Right atrium auricular region (tissue), 2 donors: Measurements from ENCODE around the gene CDK11B. TPM values are rescaled to one million over a fixed set of nuclear protein-coding genes. Genes with fewer than 3 reads are reported as not detected.
"Not testable (repeated sequence)": the region's sequence is repeated elsewhere in the genome, so short reads cannot be mapped to it uniquely, and the experiment has no call there.

Source experiments
- DNase-seq: peaks from one replicate; pipeline ENCODE4 v3.0.0-alpha.2; 2019; ENCODE audit warnings: low spot score
- H3K27ac ChIP-seq, 2 donors: fragments of 200-600 bp; sonication (generic); 1 replicate in 1 of 2; 2 replicates in 1 of 2; pipeline ENCODE4 v1.5.1; 2016 to 2019
- H3K27me3 ChIP-seq, 2 donors: fragments of 200-600 bp; sonication (generic); one replicate each; pipeline versions ENCODE4 v1.5.1 to v1.6.0; 2017 to 2019
- H3K36me3 ChIP-seq: fragments of 200-600 bp; sonication (generic); one replicate; pipeline ENCODE4 v1.5.1; 2016
- H3K4me1 ChIP-seq, 2 donors: fragments of 200-600 bp; sonication (generic); one replicate each; pipeline versions ENCODE4 v1.5.1 to v1.6.0; 2017 to 2019
- H3K4me3 ChIP-seq, 2 donors: fragments of 200-600 bp; sonication (generic); 1 replicate in 1 of 2; 2 replicates in 1 of 2; pipeline ENCODE4 v1.5.1; 2017 to 2019; ENCODE audit warnings: mild to moderate bottlenecking in 1 of 2, moderate library complexity in 1 of 2
- H3K9me3 ChIP-seq, 2 donors: fragments of 200-600 bp; sonication (generic); one replicate each; pipeline ENCODE4 v1.5.1; 2019
- total RNA-seq, 2 donors: library from RNA; depleted of rRNA; stranded (reverse); fragments of >200 nt; gene quantifications; one replicate each; pipeline ENCODE4 v1.1.0, GENCODE V29; 2016
- TF ChIP-seq, protein P1 (sequence below), 2 donors: fragments of 200-600 bp; sonication (generic); IDR thresholded peaks; one replicate each; pipeline ENCODE4 v1.5.1; 2019; ENCODE audit warnings: antibody characterized with exemption in 2 of 2

Gene CDK11B
- total RNA-seq, 2 donors from 2014 or later, result 16.2 to 19.7 TPM

DNA sequence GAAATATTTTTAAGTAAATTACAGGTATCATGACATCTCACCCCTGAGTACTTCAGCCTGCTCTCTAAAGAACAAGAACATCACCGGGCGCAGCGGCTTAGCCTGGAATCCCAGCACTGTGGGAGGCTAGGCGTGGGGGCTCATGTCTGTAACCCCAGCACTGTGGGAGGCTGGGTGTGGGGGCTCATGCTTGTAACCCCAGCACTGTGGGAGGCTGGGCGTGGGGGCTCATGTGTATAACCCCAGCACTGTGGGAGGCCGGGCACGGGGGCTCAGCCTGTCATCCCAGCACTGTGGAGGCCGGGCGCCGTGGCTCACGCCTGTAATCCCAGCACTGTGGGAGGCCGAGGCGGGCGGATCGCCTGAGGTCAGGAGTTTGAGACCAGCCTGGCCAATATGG is 7.7 kb upstream of the CDK11B start:
- no peak overlapping the region for H3K4me3 ChIP-seq
- H3K36me3 ChIP-seq, result peaks cover 37% of the 10 kb centered on the region
- no peaks in the 10 kb centered on the region for H3K4me1 ChIP-seq
- no peaks in the 10 kb centered on the region for H3K27me3 ChIP-seq
- TF ChIP-seq, protein P1, sequence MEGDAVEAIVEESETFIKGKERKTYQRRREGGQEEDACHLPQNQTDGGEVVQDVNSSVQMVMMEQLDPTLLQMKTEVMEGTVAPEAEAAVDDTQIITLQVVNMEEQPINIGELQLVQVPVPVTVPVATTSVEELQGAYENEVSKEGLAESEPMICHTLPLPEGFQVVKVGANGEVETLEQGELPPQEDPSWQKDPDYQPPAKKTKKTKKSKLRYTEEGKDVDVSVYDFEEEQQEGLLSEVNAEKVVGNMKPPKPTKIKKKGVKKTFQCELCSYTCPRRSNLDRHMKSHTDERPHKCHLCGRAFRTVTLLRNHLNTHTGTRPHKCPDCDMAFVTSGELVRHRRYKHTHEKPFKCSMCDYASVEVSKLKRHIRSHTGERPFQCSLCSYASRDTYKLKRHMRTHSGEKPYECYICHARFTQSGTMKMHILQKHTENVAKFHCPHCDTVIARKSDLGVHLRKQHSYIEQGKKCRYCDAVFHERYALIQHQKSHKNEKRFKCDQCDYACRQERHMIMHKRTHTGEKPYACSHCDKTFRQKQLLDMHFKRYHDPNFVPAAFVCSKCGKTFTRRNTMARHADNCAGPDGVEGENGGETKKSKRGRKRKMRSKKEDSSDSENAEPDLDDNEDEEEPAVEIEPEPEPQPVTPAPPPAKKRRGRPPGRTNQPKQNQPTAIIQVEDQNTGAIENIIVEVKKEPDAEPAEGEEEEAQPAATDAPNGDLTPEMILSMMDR (IDR thresholded peaks at IDR 0.05), result no peak
- H3K9me3 ChIP-seq, result no peaks in the 10 kb centered on the region
- no peak for DNase-seq
- H3K27ac ChIP-seq, result no peak overlapping the region

DNA sequence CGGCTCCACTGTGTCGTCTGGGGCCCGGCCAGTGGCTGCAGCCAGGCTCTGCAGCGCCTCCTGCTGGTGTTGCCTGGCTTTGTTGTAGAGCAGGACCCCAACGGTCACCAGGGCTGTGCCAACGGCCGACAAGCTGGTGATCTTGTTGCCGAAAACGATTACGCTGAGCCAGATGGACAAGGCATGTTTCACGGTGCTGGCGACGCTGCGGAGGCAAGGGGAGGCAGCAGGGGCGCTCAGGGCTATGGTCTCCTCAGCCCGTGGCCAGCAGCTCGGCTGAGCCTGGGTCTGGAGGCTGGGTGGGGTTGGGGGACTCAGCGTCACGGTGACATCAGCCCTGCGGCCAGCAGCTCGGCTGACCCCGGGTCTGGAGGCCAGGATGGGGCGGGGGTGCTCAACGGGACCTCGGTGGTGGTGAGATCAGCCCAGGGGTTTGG is 7.0 kb upstream of the CDK11B start:
- no peaks in the 10 kb centered on the region for H3K27me3 ChIP-seq
- H3K27ac ChIP-seq, result no peak overlapping the region
- H3K9me3 ChIP-seq, result no peaks in the 10 kb centered on the region
- DNase-seq, result no peak
- no peaks in the 10 kb centered on the region for H3K4me1 ChIP-seq
- H3K36me3 ChIP-seq, result peaks cover 30% of the 10 kb centered on the region
- TF ChIP-seq, protein P1 (IDR thresholded peaks at IDR 0.05), result peak in 1 of 2 donors; percentile 43
- no peak overlapping the region for H3K4me3 ChIP-seq

DNA sequence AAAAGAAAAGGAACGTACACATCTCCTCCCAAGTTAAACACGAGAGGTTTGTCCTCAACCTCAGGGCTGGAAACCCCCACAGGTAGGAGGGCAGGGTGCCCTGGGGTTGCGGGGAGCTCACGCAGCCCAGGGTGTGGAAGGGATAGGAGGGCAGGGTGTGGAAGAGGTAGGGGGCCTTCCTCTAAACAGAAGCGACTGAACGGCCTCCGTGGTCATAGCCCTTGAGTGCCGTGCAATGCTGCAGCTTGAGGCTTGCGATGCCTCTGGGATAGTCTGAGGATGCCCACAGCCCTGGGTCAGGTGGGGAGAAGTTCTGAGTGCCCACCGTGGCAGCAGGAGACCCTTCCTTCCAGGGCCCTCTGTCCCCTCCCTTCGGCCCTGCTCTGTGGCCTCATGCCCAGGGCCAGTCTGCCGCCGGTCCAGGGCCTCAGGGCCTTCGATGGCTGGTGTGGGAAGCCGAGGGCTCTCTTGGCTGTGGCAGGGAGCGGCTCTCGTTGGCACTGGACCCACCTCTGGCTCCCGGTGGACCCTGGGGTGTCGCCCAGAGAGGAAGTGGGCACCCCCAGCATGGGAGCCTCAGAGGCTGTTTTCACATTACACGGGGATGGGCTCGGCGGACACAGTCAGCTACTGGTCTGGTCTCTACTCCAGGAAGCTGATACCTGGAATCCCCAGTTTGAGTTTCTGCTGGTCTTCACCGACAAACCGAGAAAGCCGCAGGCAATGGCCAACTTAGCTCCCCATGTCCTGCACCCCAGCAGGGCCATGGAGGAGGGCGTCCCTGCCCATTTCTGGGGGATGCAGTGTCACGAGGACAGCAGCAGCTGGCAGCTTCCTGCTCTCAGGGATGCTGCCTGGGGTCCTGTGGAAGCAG is 6.4 kb upstream of the CDK11B start:
- DNase-seq, result no peak
- no peak overlapping the region for H3K4me3 ChIP-seq
- no peaks in the 10 kb centered on the region for H3K4me1 ChIP-seq
- H3K27me3 ChIP-seq, result no peaks in the 10 kb centered on the region
- TF ChIP-seq, protein P1 (IDR thresholded peaks at IDR 0.05), result no peak
- no peak overlapping the region for H3K27ac ChIP-seq
- H3K9me3 ChIP-seq, result no peaks in the 10 kb centered on the region
- peaks cover 28% of the 10 kb centered on the region for H3K36me3 ChIP-seq

DNA sequence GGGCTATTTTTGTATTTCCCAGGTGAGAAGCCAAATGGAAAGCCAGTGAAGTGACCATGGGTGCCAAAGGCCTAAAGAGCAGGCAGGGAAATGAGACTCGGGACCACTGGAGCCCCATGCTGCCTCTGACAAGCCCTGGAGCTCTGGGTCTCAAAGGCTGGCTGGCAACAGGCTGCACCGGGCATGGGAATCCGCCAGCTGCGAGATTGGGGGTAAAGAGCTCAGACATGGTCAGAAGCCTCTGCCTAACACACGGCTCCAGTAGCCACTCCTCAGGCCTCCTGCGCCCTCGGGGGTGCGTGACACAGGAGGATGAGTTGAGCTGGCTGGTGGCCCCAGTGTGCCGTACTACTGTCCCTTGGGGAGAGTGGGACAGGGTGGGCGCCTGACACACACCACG is 5.5 kb upstream of the CDK11B start:
- H3K27me3 ChIP-seq, DNase-seq, H3K4me3 ChIP-seq, H3K9me3 ChIP-seq, H3K27ac ChIP-seq, H3K4me1 ChIP-seq: not testable (repeated sequence)
- peaks cover 24% of the 10 kb centered on the region for H3K36me3 ChIP-seq

DNA sequence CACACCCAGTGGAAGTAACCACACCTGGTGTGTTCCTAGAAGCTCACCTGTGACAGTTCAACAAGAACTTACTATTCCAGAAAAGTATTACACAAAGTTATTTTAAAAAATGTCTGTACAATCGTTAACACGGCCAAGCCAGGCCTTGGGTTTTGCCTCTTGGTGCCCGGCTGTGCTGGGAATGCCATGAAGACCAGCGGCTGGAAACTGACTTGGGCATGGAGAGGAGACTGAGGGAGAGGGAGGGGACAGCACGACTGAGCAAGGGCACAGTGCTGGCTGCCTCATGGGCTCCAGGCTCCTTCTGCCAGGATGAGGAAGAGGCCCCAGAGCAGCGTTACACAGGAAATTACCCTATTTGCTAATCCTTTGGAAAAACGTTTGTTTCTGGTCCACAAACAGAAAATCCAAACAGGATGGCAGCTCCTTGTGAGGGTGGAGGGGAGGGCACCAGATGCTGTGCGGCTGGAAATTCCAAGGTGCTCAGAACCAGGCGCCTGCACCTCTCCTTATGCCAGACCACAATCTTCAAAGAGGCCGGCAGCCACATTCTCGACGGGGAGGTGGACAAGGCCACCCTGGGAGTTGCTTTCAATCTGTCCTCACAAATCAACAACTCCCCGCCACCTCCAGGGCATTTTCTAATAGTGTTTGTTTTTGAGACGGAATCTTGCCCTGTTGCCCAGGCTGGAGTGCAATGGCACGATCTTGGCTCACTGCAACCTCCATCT is 4.2 kb upstream of the CDK11B start:
- not testable (repeated sequence) for H3K4me1 ChIP-seq, DNase-seq, H3K27me3 ChIP-seq, H3K27ac ChIP-seq, H3K9me3 ChIP-seq, H3K4me3 ChIP-seq
- peaks cover 19% of the 10 kb centered on the region for H3K36me3 ChIP-seq

DNA sequence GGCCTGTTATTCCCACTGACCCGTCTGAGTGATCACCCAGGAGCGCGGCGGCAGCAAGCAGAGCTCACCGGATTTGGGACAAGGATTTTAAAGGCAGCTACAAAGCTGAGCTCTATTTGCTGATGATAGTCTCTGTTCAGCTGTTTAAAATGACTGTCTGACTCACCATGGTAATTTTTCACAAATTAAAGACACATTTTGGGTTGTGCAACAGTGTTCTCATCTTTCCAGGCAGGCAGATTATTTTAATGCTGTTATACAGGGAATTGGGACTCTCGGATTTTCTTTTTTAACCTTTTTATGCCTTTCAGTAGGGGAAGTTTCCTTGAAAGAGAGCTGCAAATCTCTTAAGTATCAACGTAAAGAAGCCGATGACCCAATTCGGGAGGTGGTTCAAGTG is 3.6 kb upstream of the CDK11B start:
- H3K9me3 ChIP-seq, H3K27ac ChIP-seq, H3K27me3 ChIP-seq, DNase-seq, H3K4me3 ChIP-seq, H3K4me1 ChIP-seq: not testable (repeated sequence)
- H3K36me3 ChIP-seq, result peaks cover 19% of the 10 kb centered on the region

DNA sequence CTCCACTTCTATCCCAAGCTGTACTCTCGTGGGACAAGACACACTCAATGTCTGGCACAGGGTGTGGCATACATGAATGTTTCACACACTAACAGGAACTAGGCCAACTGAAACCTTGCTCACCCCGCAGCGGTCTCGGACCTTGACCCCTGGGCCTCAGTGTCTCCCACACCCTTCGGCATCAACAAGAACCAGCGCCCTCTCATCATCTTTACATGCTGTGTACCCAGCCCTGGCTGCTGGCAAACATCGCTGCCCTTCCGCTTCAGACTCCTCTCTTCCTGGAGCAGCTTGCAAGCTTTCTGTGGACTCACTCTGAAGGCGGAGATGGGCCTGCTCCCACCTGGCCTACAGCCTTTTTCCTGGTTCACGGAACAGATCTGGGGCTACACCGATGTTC is 10.5 kb downstream of the CDK11B start:
- H3K36me3 ChIP-seq, result peaks cover 58% of the 10 kb centered on the region
- not testable (repeated sequence) for H3K27ac ChIP-seq, H3K4me1 ChIP-seq, H3K27me3 ChIP-seq, H3K4me3 ChIP-seq, DNase-seq, H3K9me3 ChIP-seq

DNA sequence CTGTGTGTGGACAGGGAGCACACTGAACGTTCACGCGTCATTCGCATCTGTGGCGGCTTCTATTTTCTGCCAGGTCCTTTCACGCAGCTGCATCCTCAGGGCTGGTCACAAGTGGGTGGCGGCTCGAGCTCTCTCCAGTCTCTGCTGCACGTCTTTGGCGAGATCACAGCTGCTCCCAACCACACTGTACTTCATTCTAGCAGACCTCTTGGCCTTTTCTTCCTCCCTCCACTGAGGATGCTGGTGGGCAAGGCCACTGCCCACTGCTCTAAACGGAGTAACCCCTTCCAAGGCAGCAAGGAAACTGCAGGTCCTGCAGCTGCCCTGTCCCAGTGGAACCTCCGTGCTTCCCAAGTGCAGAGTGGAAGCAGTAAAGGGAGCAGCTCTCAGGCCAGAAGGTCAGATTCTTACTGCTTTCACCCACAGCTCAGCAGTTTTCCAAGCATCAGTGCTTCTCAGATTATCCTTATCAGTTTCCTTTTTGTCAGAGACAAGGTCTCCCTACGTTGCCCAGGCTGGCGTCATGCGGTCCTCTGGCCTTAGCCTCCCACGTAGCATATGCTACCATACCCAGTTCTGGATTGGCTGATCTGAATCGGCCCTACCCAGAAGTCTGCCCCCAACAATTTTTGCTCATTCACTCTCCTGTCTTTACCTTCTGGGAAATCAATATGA is 11.1 kb downstream of the CDK11B start:
- H3K27ac ChIP-seq, H3K27me3 ChIP-seq, H3K4me3 ChIP-seq, DNase-seq, H3K9me3 ChIP-seq, H3K4me1 ChIP-seq: not testable (repeated sequence)
- peaks cover 55% of the 10 kb centered on the region for H3K36me3 ChIP-seq

DNA sequence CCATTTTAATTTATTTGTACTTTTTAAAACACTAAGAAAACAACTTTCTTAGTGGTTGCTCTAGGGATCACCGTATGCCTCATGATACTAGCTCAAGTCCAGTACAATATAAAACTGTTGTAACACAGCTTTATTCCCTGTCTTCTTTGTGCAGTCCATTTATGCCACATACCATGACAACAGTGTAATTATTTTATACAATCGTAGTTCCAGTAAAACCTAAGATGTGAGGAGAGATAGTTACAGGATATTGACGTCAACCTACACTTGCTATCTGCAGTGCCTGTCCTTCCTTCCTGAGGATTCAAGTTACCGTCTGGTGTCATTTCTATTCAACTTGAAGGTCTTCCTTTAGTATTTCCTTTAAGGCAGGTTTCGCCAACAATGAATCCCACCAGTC is 12.5 kb downstream of the CDK11B start:
- not testable (repeated sequence) for H3K4me1 ChIP-seq, DNase-seq, H3K4me3 ChIP-seq, H3K27ac ChIP-seq, H3K9me3 ChIP-seq, H3K27me3 ChIP-seq
- peaks cover 43% of the 10 kb centered on the region for H3K36me3 ChIP-seq

DNA sequence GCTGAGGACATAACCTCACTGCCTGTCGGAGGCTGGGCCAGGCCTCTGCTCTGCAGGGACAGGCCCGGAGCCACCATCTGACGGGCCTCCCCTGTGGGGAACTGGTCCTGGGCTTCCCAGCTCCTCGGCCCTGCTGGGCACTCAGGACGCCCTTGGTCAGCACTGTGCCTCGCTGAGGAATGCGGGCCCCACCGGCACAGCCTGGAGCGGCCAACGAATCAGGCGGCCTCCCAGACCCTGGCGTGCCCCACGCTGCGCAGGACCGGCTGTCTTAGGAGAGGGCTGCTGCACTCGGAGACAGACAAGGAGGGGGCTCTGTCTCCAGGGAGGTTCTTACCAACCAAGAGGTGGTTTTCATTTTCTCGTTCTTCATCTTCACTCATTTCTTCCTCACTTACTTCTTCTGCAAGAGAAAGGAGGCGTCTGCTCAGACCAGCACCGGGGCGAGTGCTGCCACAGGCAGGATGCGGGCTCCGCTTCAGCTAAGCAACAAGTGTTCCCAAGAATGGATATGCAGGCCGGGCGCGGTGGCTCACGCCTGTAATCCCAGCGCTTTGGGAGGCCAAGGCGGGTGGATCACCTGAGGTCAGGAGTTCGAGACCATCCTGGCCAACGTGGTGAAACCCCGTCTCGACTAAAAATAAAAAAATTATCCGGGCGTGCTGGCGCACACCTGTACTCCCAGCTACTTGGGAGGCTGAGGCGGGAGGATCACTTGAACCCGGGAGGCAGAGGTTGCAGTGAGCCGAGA is 17.9 kb downstream of the CDK11B start:
- not testable (repeated sequence) for DNase-seq, H3K4me1 ChIP-seq, H3K27ac ChIP-seq, H3K27me3 ChIP-seq, H3K9me3 ChIP-seq, H3K4me3 ChIP-seq
- peaks cover 20% of the 10 kb centered on the region for H3K36me3 ChIP-seq
